GM18873 (cell line): ENCODE measurements around the gene HOXB1.

ENCODE experiments used
- ATAC-seq: cut with Tn5 transposase; IDR thresholded peaks from one replicate; pipeline ENCODE4 v1.9.1; 2021; ENCODE audit warnings: mild to moderate bottlenecking, moderate library complexity, moderate number of reproducible peaks; ENCODE audit not compliant: unreplicated experiment, low FRiP score

The HOXB1 gene

DNA sequence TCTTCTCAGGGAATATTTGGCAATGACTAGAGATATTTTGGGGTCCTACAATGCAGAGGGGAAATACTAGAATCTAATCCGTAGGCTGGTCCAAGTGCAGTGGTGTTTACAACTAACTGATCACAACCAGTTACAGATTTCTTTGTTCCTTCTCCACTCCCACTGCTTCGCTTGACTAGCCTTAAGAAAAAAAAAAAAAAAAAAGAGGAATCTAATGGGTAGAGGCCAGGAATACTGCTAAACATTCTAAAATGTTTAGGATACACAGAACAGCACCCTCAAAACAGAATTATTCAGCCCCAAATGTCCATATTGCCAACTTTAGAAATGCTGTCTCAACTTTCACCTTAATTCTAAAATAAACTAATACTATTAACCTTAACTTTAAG, 51.8 kb downstream of the HOXB1 start:
- ATAC-seq = no peak
